HG03558 (cell line): ENCODE results near the gene ANXA7.
"Not testable (repeated sequence)": the region's sequence is repeated elsewhere in the genome, so short reads cannot be mapped to it uniquely, and the experiment has no call there.

Experiments used
- ATAC-seq: cut with Tn5 transposase; IDR thresholded peaks from one replicate; pipeline ENCODE4 v1.9.1; 2021; ENCODE audit warnings: moderate number of reproducible peaks; ENCODE audit not compliant: unreplicated experiment; ENCODE audit errors: extremely low read depth

Gene ANXA7

DNA sequence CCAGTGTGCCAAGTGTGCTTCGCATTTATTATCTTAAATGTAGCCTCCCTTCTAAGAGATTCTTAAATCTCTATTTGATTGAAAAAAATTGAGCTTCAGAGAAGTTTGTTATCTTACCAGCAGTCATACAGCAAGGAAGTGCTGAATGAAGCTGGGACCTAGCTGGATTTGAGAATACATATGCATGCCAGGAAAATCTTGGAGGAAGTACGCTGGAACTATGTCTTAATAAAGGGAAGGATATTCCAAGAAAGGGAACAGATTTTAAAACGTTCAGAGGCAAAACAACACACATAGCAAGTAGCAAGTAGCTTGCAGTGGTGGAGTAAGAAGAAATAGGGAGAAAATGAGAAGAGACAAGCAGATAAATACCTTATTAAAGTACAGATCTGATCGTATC lies 56.7 kb downstream of the ANXA7 start:
- no peak for ATAC-seq

DNA sequence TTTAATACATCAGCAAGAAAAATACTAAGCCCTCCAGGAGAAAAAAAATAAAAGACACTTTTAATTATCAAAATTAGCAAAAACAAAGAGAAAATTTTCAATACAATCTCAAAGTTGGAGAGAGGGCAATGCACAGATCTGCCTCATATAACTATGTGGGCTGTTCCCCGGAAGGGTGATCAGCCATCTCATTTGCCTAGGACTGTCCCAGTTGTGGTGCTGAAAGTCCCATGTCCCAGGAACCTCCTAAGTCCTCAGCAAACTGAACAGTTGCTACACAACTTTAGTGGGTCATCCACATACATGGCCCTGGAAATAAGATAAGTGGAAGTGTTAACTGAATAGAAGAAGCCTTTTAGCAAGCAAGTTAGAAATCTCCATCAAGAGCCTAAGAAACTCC lies 69.6 kb downstream of the ANXA7 start:
- ATAC-seq = no peak

DNA sequence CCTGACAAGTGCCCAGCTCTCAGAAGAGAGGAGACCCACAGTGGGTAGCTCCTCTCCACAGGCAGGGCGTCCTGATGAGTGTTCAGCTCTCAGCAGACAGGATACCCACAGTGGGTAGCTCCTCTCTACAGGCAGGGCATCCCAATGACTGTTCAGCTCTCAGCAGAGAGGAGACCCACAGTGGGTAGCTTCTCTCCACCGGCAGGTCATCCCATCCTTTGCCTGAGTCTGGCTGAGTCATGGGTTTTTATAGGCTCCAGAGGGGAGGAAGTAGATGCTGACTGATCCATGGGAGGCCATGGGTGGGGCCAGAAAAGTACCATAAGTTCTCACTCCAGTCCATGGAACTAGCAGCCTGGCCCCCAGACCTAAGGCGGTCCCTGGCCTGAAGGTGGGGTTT lies 73.7 kb downstream of the ANXA7 start:
- no peak for ATAC-seq

DNA sequence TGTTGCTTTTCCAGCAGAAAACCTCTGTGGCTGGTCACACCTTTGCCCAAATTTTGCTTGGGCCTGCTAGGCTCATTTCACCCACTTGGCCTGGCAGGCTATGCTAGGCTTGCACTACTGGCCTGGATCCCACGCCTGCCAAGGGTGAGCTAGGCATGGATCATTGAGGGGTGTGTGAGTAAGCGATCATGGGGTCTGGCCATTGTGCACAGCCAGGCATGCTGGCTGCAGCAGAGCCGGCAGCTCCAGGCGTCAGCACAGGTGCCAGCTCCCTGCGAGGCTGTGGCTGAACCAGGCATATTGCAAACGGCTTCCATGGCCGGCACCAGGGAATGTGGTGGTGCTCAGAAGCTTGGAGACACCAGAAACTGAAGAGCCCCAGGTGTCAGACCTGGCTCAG lies 74.4 kb downstream of the ANXA7 start:
- no peak for ATAC-seq

DNA sequence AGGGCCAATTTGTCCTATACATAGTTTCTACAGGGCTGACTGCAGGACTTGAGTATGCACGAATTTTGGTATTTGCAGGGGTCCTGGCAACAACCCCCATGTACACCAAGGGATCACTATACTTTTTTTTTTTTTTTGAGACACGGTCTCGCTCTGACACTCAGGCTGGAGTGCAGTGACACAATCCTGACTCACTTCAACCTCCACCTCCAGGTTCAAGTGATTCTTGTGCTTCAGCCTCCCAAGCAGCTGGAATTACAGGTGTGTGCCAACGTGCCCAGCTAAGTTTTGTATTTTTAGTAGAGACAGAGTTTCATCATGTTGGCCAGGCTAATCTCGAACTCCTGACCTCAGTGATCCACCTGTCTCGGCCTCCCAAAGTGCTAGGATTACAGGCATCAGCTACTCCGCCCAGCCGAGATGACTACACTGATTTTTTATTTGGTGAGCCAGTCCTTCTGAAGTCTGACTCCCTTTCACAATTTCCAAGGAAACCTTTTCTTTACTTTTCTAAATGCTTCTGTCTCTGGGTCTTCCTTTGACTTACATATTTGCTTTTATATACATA lies 75.0 kb downstream of the ANXA7 start:
- ATAC-seq = no peak

DNA sequence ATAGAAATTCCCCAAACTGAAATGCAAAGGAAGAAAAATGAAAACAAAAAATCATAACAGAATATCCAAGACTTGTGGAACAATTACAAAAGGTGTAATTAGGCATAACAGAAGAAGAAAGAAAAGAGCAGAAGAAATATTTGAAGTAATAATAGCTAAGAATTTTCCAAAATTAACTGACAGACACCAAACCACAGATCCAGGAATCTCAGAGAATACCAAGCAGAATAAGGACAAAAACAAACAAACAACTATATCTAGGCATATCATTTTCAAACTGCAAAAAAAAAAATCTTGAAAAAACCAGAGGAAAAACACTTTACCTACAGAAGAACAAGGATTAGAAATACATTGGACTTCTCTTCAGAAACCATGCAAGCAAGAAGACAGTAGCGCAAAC lies 80.7 kb downstream of the ANXA7 start:
- ATAC-seq = no peak

DNA sequence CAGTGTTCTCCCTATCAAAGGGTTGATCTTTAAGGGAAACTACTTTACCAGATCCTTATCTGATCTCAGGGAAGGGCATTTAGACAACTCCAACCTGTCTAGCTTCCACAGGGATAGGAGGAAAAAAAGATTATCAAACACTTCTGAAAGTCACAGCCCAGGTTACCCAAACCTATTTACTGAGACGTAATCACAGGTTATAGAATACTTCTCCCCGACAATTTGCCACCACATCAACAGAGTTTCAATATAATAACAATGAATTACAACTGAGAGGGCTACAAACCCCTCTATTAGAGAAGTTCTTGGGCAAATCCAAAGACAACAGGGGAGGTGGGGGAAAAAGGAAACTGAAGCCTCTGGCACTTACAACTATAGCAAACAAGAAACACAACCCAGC lies 81.5 kb downstream of the ANXA7 start:
- ATAC-seq = no peak

DNA sequence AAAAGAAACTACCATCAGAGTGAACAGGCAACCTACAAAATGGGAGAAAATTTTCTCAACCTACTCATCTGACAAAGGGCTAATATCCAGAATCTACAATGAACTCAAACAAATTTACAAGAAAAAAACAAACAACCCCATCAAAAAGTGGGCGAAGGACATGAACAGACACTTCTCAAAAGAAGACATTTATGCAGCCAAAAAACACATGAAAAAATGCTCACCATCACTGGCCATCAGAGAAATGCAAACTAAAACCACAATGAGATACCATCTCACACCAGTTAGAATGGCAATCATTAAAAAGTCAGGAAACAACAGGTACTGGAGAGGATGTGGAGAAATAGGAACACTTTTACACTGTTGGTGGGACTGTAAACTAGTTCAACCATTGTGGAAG lies 85.3 kb downstream of the ANXA7 start:
- ATAC-seq = not testable (repeated sequence)

DNA sequence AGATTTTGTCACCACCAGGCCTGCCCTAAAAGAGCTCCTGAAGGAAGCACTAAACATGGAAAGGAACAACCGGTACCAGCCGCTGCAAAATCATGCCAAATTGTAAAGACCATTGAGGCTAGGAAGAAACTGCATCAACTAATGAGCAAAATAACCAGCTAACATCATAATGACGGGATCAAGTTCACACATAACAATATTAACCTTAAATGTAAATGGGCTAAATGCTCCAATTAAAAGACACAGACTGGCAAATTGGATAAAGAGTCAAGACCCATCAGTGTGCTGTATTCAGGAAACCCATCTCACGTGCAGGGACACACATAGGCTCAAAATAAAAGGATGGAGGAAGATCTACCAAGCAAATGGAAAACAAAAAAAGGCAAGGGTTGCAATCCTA lies 88.6 kb downstream of the ANXA7 start:
- ATAC-seq = not testable (repeated sequence)
